Cardiac muscle cell (in vitro differentiated cells and primary cell): Measurements from ENCODE around the gene PLEKHA6. TPM values are rescaled to one million over a fixed set of nuclear protein-coding genes. Genes with fewer than 3 reads are reported as not detected.

Experiments used
- DNase-seq, 2 donors: peaks; one replicate each; pipeline versions ENCODE4 v3.0.0 to v3.0.0-alpha.2; 2010 to 2017; ENCODE audit warnings: low read depth in 1 of 2, low spot score in 1 of 2
- H3K27ac ChIP-seq: fragments of 200-600 bp; sonication (generic); 2 replicates; pipeline ENCODE4 v1.5.1; 2016
- H3K27me3 ChIP-seq: fragments of 200-600 bp; sonication (generic); 2 replicates; pipeline ENCODE4 v1.6.0; 2016; ENCODE audit warnings: control low read depth
- H3K36me3 ChIP-seq: fragments of 200-600 bp; sonication (generic); 2 replicates; pipeline ENCODE4 v1.5.1; 2016; ENCODE audit warnings: control low read depth
- H3K4me1 ChIP-seq: fragments of 200-600 bp; sonication (generic); 2 replicates; pipeline ENCODE4 v1.8.1; 2017; ENCODE audit warnings: low read depth, mild to moderate bottlenecking, mixed run types
- H3K4me3 ChIP-seq: fragments of 200-600 bp; sonication (generic); 2 replicates; pipeline ENCODE4 v1.5.1; 2016; ENCODE audit warnings: mild to moderate bottlenecking
- H3K9me3 ChIP-seq: fragments of 200-600 bp; sonication (generic); 2 replicates; pipeline ENCODE4 v1.5.1; 2017; ENCODE audit warnings: low read depth, mild to moderate bottlenecking, control low read depth
- polyA plus RNA-seq: library from polyadenylated mRNA; unstranded; fragments of >200 nt; fragmentation: Nextera tagmentation; extraction: Ambion mirVana; gene quantifications from 2 replicates; pipeline ENCODE4 v1.2.1, GENCODE V29; 2016
- total RNA-seq: library from RNA; depleted of rRNA; stranded (reverse); fragments of >200 nt; gene quantifications from 2 replicates; pipeline ENCODE4 v1.2.3, GENCODE V29; 2016
- TF ChIP-seq, protein P1 (sequence below): IDR thresholded peaks from 2 replicates; pipeline ENCODE4 v1.5.1; 2012; ENCODE audit warnings: low read depth, mild to moderate bottlenecking, low read length

PLEKHA6 gene
- total and polyA plus RNA-seq, 2 experiments from 2014 or later, result 41.6 to 44.1 TPM

- no peak overlapping the region for H3K27ac ChIP-seq
- no peaks in the 10 kb centered on the region for H3K4me1 ChIP-seq
- H3K27me3 ChIP-seq, result peaks cover 87% of the 10 kb centered on the region
- TF ChIP-seq, protein P1, sequence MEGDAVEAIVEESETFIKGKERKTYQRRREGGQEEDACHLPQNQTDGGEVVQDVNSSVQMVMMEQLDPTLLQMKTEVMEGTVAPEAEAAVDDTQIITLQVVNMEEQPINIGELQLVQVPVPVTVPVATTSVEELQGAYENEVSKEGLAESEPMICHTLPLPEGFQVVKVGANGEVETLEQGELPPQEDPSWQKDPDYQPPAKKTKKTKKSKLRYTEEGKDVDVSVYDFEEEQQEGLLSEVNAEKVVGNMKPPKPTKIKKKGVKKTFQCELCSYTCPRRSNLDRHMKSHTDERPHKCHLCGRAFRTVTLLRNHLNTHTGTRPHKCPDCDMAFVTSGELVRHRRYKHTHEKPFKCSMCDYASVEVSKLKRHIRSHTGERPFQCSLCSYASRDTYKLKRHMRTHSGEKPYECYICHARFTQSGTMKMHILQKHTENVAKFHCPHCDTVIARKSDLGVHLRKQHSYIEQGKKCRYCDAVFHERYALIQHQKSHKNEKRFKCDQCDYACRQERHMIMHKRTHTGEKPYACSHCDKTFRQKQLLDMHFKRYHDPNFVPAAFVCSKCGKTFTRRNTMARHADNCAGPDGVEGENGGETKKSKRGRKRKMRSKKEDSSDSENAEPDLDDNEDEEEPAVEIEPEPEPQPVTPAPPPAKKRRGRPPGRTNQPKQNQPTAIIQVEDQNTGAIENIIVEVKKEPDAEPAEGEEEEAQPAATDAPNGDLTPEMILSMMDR, result no peak
- no peak for DNase-seq
- no peak overlapping the region for H3K4me3 ChIP-seq
- H3K9me3 ChIP-seq, result no peaks in the 10 kb centered on the region
- H3K36me3 ChIP-seq, result no peaks in the 10 kb centered on the region
These were observed 23.0 kb upstream of the PLEKHA6 start for GRCh38 chr1:204382714-204383083.

DNA sequence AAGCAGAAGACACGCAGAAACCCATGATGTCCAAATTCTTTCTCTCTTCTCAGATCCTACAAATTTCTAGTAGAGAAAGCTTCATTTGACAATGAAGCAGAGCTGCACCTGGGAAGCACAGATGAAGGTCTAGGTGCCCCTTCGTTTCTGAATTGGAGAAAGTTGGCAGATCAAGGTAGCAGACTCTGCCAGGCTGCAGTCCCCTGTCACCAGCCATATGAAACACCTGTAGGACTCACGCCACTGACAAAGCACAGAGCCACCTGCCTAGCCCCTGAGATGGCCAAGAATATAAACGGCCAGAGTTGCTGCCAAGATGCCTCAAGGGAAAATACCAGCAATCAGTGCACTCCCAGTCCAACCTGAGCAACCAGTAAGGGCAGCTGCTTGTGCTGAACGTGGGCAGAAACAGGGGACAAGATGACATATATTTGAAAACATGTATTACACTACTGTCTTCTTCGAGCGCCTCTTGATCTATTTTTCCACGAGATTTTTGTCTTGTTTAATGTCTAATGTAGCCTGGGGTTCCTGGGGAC is 20.6 kb upstream of the PLEKHA6 start:
- Histone ChIP-seq H3K4me1 (no peaks in the 10 kb centered on the region), H3K4me3 (no peak overlapping the region), H3K27ac (no peak overlapping the region), H3K9me3 (no peaks in the 10 kb centered on the region), H3K36me3 (no peaks in the 10 kb centered on the region), H3K27me3 (peaks cover 90% of the 10 kb centered on the region)
- DNase-seq, result no peak
- TF ChIP-seq, protein P1, result no peak

GRCh38 chr1:204377800-204378668 is 18.3 kb upstream of the PLEKHA6 start:
- Histone ChIP-seq H3K27me3 (peaks cover 97% of the 10 kb centered on the region), H3K4me1 (no peaks in the 10 kb centered on the region), H3K27ac (no peak overlapping the region), H3K36me3 (no peaks in the 10 kb centered on the region), H3K4me3 (peak overlapping the region; percentile 35), H3K9me3 (no peaks in the 10 kb centered on the region)
- TF ChIP-seq, protein P1, result no peak
- peak in 1 of 2 donors; percentile 69 for DNase-seq

- no peak for DNase-seq
- Histone ChIP-seq H3K4me1 (no peaks in the 10 kb centered on the region), H3K36me3 (no peaks in the 10 kb centered on the region), H3K9me3 (no peaks in the 10 kb centered on the region), H3K27me3 (peaks cover 97% of the 10 kb centered on the region), H3K4me3 (peak overlapping the region; percentile 35), H3K27ac (no peak overlapping the region)
- TF ChIP-seq, protein P1, result no peak
These were observed 17.4 kb upstream of the PLEKHA6 start for GRCh38 chr1:204376919-204377799.

GRCh38 chr1:204376465-204376864 is 16.7 kb upstream of the PLEKHA6 start:
- Histone ChIP-seq H3K27me3 (peaks cover 100% of the 10 kb centered on the region), H3K4me3 (no peak overlapping the region), H3K4me1 (no peaks in the 10 kb centered on the region), H3K9me3 (no peaks in the 10 kb centered on the region), H3K27ac (no peak overlapping the region), H3K36me3 (no peaks in the 10 kb centered on the region)
- no peak for DNase-seq
- TF ChIP-seq, protein P1, result no peak
